ENCODE data around the gene GJC2.

The GJC2 gene

DNA sequence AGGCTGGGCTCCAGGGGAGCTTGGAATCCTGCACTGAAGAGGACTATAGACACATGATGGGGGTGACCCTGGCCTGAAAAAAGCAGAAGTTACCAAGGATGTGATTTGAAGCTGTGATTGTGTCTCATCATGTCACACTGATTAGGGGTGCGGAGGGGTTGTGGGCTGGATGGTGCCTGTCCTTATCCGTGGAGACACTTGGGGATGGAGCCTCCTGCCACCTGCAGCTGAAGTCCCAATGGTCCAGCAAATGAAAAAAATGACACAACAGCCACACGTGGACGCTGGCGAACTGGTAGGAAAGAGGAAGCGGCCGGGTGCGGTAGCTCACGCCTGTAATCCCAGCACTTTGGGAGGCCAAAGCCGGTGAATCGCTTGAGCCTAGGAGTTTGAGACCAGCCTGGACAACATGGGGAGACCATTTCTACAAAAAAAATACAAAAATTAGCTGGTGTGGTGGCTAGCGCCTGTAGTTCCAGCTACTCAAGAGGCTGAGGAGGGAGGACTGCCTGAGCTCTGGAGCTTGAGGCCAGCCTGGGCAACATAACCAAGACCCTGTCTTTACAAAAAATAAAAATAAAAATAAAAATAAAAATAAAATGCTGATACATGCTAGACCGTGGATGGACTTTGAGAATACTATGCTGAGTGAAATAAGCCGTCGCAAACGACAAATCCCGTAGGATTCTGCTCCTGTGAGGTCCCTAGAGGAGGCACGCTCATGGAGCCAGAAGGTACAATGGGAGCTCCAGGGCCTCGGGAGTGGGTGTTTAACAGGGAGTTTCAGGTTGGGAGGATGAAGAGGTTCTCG, 15.0 kb downstream of the GJC2 start:
- H3K9me3 ChIP-seq (ENCODE audit: control insufficient read depth, low read length), result no peaks in the 10 kb centered on the region
- peaks cover 10% of the 10 kb centered on the region for H3K27me3 ChIP-seq (ENCODE audit: control insufficient read depth, insufficient read depth, low read length, poor library complexity, severe bottlenecking)
- peaks cover 11% of the 10 kb centered on the region for H3K4me1 ChIP-seq (ENCODE audit: control insufficient read depth, insufficient read depth, low read length)
- no peaks in the 10 kb centered on the region for H3K36me3 ChIP-seq (ENCODE audit: control insufficient read depth, insufficient read depth, low read length)
- no peak overlapping the region for H3K27ac ChIP-seq (ENCODE audit: insufficient read depth, low read depth, low read length, poor library complexity, severe bottlenecking)
- 70 to 71% methylated on average over 20 of the region's 20 CpGs for WGBS, 2 experiments
- H3K4me3 ChIP-seq (ENCODE audit: insufficient read depth, low read depth, low read length), result peak overlapping the region; percentile 71

DNA sequence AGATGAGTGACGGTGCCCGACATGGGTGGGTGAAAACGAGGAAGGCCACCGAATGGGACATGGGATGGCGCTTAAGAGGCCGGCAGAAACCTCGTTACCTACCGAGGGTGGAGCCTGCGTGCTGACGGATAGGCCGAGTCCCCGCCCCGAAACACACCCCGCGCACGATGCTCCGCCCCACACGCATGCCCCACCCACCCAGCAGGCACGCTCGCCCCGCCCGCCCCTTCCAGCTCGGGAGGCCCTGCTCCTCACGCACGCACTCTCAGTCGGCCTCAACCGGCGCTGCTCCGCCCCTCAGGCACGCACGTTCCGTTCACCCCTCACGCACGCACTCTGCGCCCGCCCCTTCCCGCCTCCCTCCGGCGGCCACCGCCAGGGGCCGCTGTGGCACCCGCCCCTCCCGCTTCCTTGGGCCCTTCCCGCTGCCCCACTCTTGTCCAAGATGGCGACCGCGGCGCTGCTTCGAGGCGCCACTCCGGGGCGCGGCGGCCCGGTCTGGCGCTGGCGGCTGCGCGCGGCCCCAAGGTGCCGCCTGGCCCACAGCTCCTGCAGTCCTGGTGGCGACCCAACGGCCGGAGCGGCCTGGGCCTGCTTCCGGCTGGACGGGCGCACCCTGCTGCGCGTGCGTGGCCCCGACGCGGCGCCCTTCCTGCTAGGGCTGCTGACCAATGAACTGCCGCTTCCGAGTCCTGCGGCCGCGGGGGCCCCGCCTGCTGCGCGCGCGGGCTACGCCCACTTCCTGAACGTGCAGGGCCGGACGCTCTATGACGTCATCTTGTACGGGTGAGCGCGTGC, 15.8 kb downstream of the GJC2 start, which contains the start of gene IBA57:
TSS of gene IBA57 (plus strand) at position 433 of the 798 bp plus-strand sequence. CDS start at position 446, 13 bp downstream.
- Histone ChIP-seq H3K4me1 (ENCODE audit: control insufficient read depth, insufficient read depth, low read length) (peaks cover 11% of the 10 kb centered on the region), H3K4me3 (ENCODE audit: insufficient read depth, low read depth, low read length) (peak within 1 kb of the TSS; percentile 71), H3K9me3 (ENCODE audit: control insufficient read depth, low read length) (no peaks in the 10 kb centered on the region), H3K27me3 (ENCODE audit: control insufficient read depth, insufficient read depth, low read length, poor library complexity, severe bottlenecking) (peaks cover 4% of the 10 kb centered on the region), H3K27ac (ENCODE audit: insufficient read depth, low read depth, low read length, poor library complexity, severe bottlenecking) (peak within 1 kb of the TSS; percentile 99), H3K36me3 (ENCODE audit: control insufficient read depth, insufficient read depth, low read length) (no peaks in the 10 kb centered on the region)
- 0% methylated on average over 93 of the region's 93 CpGs for WGBS, 2 experiments

DNA sequence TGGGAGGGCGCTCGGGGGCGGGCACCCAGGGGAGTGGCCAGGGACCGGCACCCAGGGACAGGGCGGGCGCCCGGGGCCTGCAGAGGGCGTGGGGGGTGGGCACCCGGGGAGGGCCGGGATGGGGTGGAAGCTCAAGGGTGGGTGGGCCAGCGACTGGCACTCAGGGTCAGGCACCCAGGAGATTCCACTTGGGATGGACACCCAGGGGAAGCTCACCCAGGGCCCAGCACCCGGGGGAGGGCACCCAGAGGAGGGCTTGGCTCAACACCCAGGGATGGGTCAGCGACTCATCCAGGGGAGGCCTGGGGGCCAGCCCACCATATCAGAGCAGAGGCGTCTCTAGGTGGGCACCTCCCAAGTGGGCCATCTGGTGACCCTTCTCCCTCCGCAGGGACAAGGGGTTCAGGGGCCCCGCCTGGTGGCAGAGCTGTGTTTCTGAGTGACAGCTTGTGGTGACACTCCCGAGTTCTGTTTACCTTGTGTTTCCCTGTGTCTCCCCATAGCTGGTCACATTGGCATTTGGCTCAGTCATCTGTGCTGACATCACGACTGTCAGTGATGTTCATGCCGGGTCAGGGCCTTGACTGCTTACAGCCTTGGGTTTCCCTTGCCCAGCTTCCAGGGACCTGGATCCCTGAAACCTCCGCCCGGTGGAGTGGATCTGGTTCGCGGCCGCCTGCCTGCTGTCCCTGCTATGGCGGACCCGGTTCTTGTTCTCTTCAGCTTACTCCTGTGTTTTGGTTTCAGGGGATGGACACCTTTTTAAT, 16.6 kb downstream of the GJC2 start:
- Histone ChIP-seq H3K36me3 (ENCODE audit: control insufficient read depth, insufficient read depth, low read length) (no peaks in the 10 kb centered on the region), H3K27me3 (ENCODE audit: control insufficient read depth, insufficient read depth, low read length, poor library complexity, severe bottlenecking) (no peaks in the 10 kb centered on the region), H3K4me1 (ENCODE audit: control insufficient read depth, insufficient read depth, low read length) (peaks cover 11% of the 10 kb centered on the region), H3K4me3 (ENCODE audit: insufficient read depth, low read depth, low read length) (peak overlapping the region; percentile 71), H3K9me3 (ENCODE audit: control insufficient read depth, low read length) (no peaks in the 10 kb centered on the region), H3K27ac (ENCODE audit: insufficient read depth, low read depth, low read length, poor library complexity, severe bottlenecking) (peak overlapping the region; percentile 99)
- WGBS, 2 experiments, result 27 to 29% methylated on average over 26 of the region's 26 CpGs

DNA sequence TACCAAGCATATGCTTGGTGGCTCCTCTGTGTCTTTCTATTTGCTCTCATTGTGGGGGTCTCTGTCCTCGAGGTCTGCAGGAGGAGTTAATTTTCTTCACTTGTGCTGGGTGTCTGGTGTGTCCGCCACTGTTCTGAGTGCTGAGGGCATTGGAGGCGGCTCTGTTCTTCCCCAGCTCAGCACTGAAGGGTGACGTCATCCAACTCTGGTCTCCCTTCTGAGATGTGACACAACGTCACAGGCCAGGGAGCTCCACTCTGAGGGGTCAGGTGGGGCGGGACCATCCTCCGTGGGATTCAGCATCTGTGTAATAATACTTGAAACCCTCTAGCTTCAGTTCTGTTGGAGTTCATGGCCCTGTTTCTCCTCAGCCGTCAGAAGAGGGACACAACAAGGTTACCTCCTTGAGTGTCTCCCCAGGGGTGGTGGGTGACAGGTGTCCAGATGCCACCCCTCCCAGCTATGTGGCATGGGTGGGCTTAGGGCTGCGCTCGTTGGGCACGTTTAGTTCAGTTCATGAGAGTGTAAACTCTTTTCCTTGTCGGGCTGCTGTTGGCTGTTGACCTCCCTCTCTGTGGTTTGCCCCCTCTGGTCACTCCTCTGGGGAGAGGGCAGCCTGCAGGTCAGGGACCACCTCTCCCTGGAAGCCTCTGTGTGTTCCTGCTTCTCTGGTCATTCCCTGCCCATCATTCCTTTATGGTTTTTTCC, 19.0 kb downstream of the GJC2 start:
- H3K4me1 ChIP-seq (ENCODE audit: control insufficient read depth, insufficient read depth, low read length), result no peaks in the 10 kb centered on the region
- no peaks in the 10 kb centered on the region for H3K9me3 ChIP-seq (ENCODE audit: control insufficient read depth, low read length)
- H3K36me3 ChIP-seq (ENCODE audit: control insufficient read depth, insufficient read depth, low read length), result no peaks in the 10 kb centered on the region
- no peak overlapping the region for H3K27ac ChIP-seq (ENCODE audit: insufficient read depth, low read depth, low read length, poor library complexity, severe bottlenecking)
- H3K27me3 ChIP-seq (ENCODE audit: control insufficient read depth, insufficient read depth, low read length, poor library complexity, severe bottlenecking), result no peaks in the 10 kb centered on the region
- H3K4me3 ChIP-seq (ENCODE audit: insufficient read depth, low read depth, low read length), result no peak overlapping the region
- WGBS, 2 experiments, result 91 to 95% methylated on average over 12 of the region's 12 CpGs

DNA sequence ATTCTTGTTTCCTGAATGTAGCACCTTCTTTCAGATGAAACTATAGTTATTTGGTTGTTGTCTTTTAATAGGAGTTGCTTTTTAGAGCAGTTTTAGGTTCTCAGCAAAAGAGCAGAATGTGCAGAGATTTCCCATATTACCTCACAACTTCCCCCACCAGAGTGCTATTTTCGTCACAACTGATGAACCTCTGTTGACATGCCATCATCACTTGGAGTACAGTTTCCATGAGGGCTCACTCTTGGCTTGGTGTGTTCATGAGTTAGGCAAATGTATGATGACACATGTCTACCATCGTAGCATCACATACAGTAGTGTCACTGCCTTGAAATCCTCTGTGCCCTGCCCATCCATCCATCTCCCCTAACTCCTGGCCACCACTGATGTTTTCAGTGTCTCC, 19.6 kb downstream of the GJC2 start:
- Histone ChIP-seq H3K27me3 (ENCODE audit: control insufficient read depth, insufficient read depth, low read length, poor library complexity, severe bottlenecking) (no peaks in the 10 kb centered on the region), H3K4me3 (ENCODE audit: insufficient read depth, low read depth, low read length) (no peak overlapping the region), H3K9me3 (ENCODE audit: control insufficient read depth, low read length) (no peaks in the 10 kb centered on the region), H3K36me3 (ENCODE audit: control insufficient read depth, insufficient read depth, low read length) (no peaks in the 10 kb centered on the region), H3K4me1 (ENCODE audit: control insufficient read depth, insufficient read depth, low read length) (no peaks in the 10 kb centered on the region), H3K27ac (ENCODE audit: insufficient read depth, low read depth, low read length, poor library complexity, severe bottlenecking) (no peak overlapping the region)
- 89 to 94% methylated on average over 2 of the region's 2 CpGs for WGBS, 2 experiments

DNA sequence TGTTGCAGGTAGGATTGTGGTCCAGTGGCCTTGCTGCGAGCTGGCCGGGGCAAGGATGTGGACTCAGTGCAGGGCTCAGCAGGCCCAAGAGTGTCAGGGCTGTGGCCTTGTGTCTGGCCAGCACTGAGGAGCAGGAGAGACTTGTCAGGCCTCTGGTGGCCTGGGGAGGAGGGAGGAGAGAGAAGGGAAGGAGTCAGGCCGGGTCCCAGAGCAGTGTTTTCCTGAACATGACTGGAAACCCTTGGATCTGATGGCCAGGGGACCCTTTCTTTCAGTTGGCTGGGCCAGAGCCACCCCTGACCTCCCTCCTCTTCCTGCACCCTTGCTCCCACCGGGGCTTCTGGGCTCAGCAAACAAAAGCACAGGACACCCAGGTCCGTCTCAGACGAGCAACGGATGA, 20.9 kb downstream of the GJC2 start:
- H3K27me3 ChIP-seq (ENCODE audit: control insufficient read depth, insufficient read depth, low read length, poor library complexity, severe bottlenecking), result no peaks in the 10 kb centered on the region
- no peaks in the 10 kb centered on the region for H3K36me3 ChIP-seq (ENCODE audit: control insufficient read depth, insufficient read depth, low read length)
- no peak overlapping the region for H3K27ac ChIP-seq (ENCODE audit: insufficient read depth, low read depth, low read length, poor library complexity, severe bottlenecking)
- H3K4me3 ChIP-seq (ENCODE audit: insufficient read depth, low read depth, low read length), result no peak overlapping the region
- H3K4me1 ChIP-seq (ENCODE audit: control insufficient read depth, insufficient read depth, low read length), result no peaks in the 10 kb centered on the region
- 88% methylated on average over 7 of the region's 7 CpGs for WGBS, 2 experiments
- H3K9me3 ChIP-seq (ENCODE audit: control insufficient read depth, low read length), result no peaks in the 10 kb centered on the region

DNA sequence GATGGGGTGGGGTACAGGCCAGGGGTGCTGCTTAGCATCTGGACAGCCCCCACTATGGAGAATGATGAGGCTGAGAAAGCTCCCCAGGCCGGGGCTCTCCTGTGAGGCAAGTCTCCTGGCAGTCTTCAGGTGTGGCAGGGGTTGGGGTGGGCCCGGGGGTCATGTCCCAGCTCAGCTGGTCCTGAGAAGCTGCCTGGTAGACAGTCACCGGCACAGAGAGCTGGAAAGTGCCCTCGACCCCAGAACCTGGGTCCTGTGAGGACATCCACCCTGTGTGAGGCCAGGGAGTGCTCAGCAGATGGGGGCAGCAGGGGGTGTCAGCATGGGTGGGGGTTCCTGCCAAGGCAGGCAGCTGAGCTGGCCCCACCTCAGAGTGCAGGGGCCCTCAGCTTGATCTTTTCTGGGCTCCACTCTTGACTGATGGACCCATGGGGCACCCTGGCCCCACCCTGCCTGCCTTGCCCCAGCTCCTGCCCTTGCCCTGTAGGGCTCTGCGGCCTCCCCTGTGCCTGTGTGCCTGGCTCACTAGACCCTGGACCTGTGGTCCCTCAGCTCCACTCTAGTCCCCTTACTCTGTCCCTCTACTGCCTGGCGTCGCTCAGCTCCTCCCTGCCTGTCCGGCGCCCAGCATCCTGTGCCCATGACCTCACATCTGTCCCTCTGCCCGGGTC, 21.6 kb downstream of the GJC2 start:
- Histone ChIP-seq H3K9me3 (ENCODE audit: control insufficient read depth, low read length) (no peaks in the 10 kb centered on the region), H3K27me3 (ENCODE audit: control insufficient read depth, insufficient read depth, low read length, poor library complexity, severe bottlenecking) (no peaks in the 10 kb centered on the region), H3K36me3 (ENCODE audit: control insufficient read depth, insufficient read depth, low read length) (no peaks in the 10 kb centered on the region), H3K4me3 (ENCODE audit: insufficient read depth, low read depth, low read length) (no peak overlapping the region), H3K4me1 (ENCODE audit: control insufficient read depth, insufficient read depth, low read length) (no peaks in the 10 kb centered on the region), H3K27ac (ENCODE audit: insufficient read depth, low read depth, low read length, poor library complexity, severe bottlenecking) (no peak overlapping the region)
- WGBS, 2 experiments, result 82 to 83% methylated on average over 10 of the region's 10 CpGs

DNA sequence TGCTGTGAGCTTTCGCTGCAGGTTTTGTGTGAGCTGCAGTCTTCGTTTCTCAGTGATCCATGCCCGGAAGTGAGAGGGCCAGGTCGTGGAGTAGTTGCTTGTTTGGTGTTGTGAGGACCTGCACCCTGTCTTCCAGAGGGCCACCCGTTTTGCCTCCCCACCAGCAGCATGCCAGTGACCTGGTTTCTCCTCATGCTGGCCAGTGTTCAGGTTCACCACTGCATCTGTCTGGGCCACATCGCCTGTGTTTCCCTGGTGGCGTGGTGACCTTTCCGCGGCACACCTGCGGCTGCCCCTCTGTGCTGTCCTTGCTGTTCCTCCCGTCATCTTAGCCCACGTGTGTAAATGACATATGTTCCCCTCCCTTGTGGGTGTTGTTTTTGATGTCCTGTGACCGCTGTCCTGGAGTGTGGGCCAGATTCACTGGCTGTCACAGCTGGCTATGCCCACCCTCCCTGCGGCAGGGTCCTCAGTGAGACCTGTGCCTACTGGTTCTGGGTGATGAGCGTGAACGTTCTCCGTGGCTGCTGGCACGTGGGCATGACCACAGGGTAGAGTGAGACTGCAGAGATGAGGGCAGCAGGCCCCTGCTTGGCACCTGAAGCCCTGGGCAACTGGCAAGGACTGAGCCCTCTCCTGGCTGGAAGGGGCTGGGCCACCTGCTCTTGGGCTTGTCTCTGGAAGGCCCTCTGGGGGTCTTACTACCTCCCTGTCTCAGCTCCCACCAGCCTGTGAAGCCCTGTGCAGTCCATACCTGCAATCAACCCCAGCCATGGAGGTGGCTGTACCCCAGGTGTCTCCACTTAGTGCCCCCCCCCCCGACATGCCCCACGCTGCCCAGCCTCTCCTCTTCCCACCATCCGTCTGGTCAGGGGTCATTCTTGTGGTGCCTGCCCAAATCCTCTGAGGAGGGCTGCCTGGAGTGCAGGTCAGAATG, 23.1 kb downstream of the GJC2 start:
- Histone ChIP-seq H3K27me3 (ENCODE audit: control insufficient read depth, insufficient read depth, low read length, poor library complexity, severe bottlenecking) (no peaks in the 10 kb centered on the region), H3K9me3 (ENCODE audit: control insufficient read depth, low read length) (no peaks in the 10 kb centered on the region), H3K36me3 (ENCODE audit: control insufficient read depth, insufficient read depth, low read length) (no peaks in the 10 kb centered on the region), H3K27ac (ENCODE audit: insufficient read depth, low read depth, low read length, poor library complexity, severe bottlenecking) (no peak overlapping the region), H3K4me1 (ENCODE audit: control insufficient read depth, insufficient read depth, low read length) (no peaks in the 10 kb centered on the region), H3K4me3 (ENCODE audit: insufficient read depth, low read depth, low read length) (no peak overlapping the region)
- 92 to 93% methylated on average over 20 to 21 of the region's 21 CpGs for WGBS, 2 experiments
